HepG2 (cell line): ENCODE results near the gene SMTN. TPM values are rescaled to one million over a fixed set of nuclear protein-coding genes. Genes with fewer than 3 reads are reported as not detected.

Experiments used
- ATAC-seq: fragments of 200-7000 bp; cut with Tn5 transposase; 3 replicates; pipeline ENCODE4 v1.9.1; 2020; ENCODE audit warnings: mild to moderate bottlenecking, moderate library complexity
- BruUV-seq: library from RNA; stranded (reverse); fragments of 400-500 nt; replicated peaks from 2 replicates; lab custom pipeline; 2021; lab: Mats Ljungman, UMichigan
- CTCF ChIA-PET: fragments of 300-600 bp; formaldehyde crosslinking; extraction: SDS; loops from one replicate; lab custom pipeline; 2021; ENCODE audit warnings: low total read pairs, inconsistent platforms, low intra/inter-chr PET ratio; lab: Yijun Ruan, JAX
- POLR2A ChIA-PET: fragments of 350-600 bp; sonication (Branson Sonifier 250); formaldehyde crosslinking; loops from one replicate; lab custom pipeline; 2020; ENCODE audit warnings: antibody characterized with exemption, inconsistent platforms; lab: Yijun Ruan, JAX
- DNase-seq: peaks from one replicate; pipeline ENCODE4 v3.0.0-alpha.2; 2015; ENCODE audit warnings: low spot score
- FAIRE-seq: peaks from 3 replicates; lab custom pipeline; 2011; peaks lifted over from hg19 to GRCh38; lab: Jason Lieb, UNC
- H2AFZ ChIP-seq: one replicate; pipeline ENCODE4 v1.6.1; 2011; ENCODE audit warnings: low read length, inconsistent platforms
- H3K27ac ChIP-seq: fragments of 300-600 bp; 3 replicates; pipeline ENCODE4 v1.8.0; 2011; ENCODE audit warnings: mixed run types, mild to moderate bottlenecking, mixed read lengths, low read length, inconsistent platforms; ENCODE audit not compliant: insufficient read depth; ENCODE audit errors: extremely low read length
- H3K27me3 ChIP-seq, 2 experiments: fragments of 200-600 bp in 1 of 2; 2 replicates in 1 of 2; 3 replicates in 1 of 2; pipeline versions ENCODE4 v1.6.0 to v1.8.0; 2011; ENCODE audit warnings: low read length in 2 of 2, mild to moderate bottlenecking in 2 of 2, moderate library complexity in 2 of 2, inconsistent platforms in 1 of 2; ENCODE audit not compliant: insufficient read depth in 2 of 2, control insufficient read depth in 1 of 2
- H3K36me3 ChIP-seq, 2 experiments: fragments of 200-600 bp in 1 of 2; replicated peaks in 1 of 2; 2 replicates in 1 of 2; 3 replicates in 1 of 2; pipeline versions ENCODE4 v1.5.1 to v1.8.0; 2011; ENCODE audit warnings: low read length in 2 of 2, inconsistent platforms in 1 of 2; ENCODE audit not compliant: insufficient read depth in 2 of 2, control insufficient read depth in 1 of 2
- H3K4me1 ChIP-seq: 2 replicates; pipeline ENCODE4 v1.5.1; 2012; ENCODE audit warnings: low read length, inconsistent platforms; ENCODE audit not compliant: insufficient read depth
- H3K4me2 ChIP-seq: 2 replicates; pipeline ENCODE4 v1.6.0; 2011; ENCODE audit warnings: low read depth, low read length, inconsistent platforms
- H3K4me3 ChIP-seq, 3 experiments: fragments of 200-600 bp in 1 of 3; sonication (generic), shearing (Covaris generic) in 1 of 3; replicated peaks in 1 of 3; 2 replicates each; pipeline ENCODE4 v1.5.1; 2011 to 2016; ENCODE audit warnings: low read length in 3 of 3, inconsistent platforms in 2 of 3, low read depth in 2 of 3, mild to moderate bottlenecking in 2 of 3, control low read depth in 1 of 3, mixed read lengths in 1 of 3; ENCODE audit not compliant: insufficient read depth in 1 of 3
- H3K79me2 ChIP-seq: one replicate; pipeline ENCODE4 v1.6.1; 2011; ENCODE audit warnings: low read length, inconsistent platforms; ENCODE audit not compliant: insufficient read depth
- H3K9ac ChIP-seq: 2 replicates; pipeline ENCODE4 v1.6.0; 2011; ENCODE audit warnings: mild to moderate bottlenecking, low read depth, low read length, inconsistent platforms; ENCODE audit not compliant: insufficient read depth
- H3K9me3 ChIP-seq: 2 replicates; pipeline ENCODE4 v1.5.1; 2012; ENCODE audit warnings: mild to moderate bottlenecking, low read length
- H4K20me1 ChIP-seq: 2 replicates; pipeline ENCODE4 v1.6.0; 2011; ENCODE audit warnings: inconsistent platforms, mild to moderate bottlenecking, low read length, moderate library complexity; ENCODE audit not compliant: insufficient read depth
- ERF ChIP-seq: IDR thresholded peaks from 2 replicates; pipeline ENCODE4 v1.6.1; 2018; ENCODE audit warnings: missing biosample characterization, missing genetic modification reagents
- FOXK2 ChIP-seq: fragments of 450-650 bp; IDR thresholded peaks from 2 replicates; pipeline ENCODE4 v1.6.1; 2016
- FOXM1 ChIP-seq: sonication (generic); formaldehyde crosslinking; IDR thresholded peaks from 2 replicates; pipeline ENCODE4 v1.5.0; 2020; ENCODE audit warnings: missing genetic modification reagents
- HIVEP1 ChIP-seq: sonication (generic); formaldehyde crosslinking; IDR thresholded peaks from 2 replicates; pipeline ENCODE4 v1.4.0; 2020; ENCODE audit warnings: mild to moderate bottlenecking, missing genetic modification reagents
- SATB2 ChIP-seq: sonication (generic); formaldehyde crosslinking; IDR thresholded peaks from 2 replicates; pipeline ENCODE4 v1.5.0; 2020; ENCODE audit warnings: missing genetic modification reagents
- ZMAT3 ChIP-seq: sonication (generic); formaldehyde crosslinking; conservative IDR thresholded peaks from 2 replicates; pipeline ENCODE4 v1.7.0; 2021; ENCODE audit warnings: missing genetic modification reagents
- ZNF17 ChIP-seq: sonication (generic); formaldehyde crosslinking; IDR thresholded peaks from 2 replicates; pipeline ENCODE4 v1.5.0; 2020; ENCODE audit warnings: mild to moderate bottlenecking, missing genetic modification reagents
- ZNF484 ChIP-seq: sonication (generic); formaldehyde crosslinking; IDR thresholded peaks from 2 replicates; pipeline ENCODE4 v1.5.1; 2020; ENCODE audit warnings: mild to moderate bottlenecking, low read depth, missing genetic modification reagents, borderline replicate concordance
- ZNF562 ChIP-seq: sonication (generic); formaldehyde crosslinking; IDR thresholded peaks from 2 replicates; pipeline ENCODE4 v1.8.0; 2022; ENCODE audit warnings: missing genetic modification reagents, borderline replicate concordance
- ZNF616 ChIP-seq: sonication (generic); formaldehyde crosslinking; IDR thresholded peaks from 2 replicates; pipeline ENCODE4 v1.5.0; 2020; ENCODE audit warnings: low read depth, mild to moderate bottlenecking, missing genetic modification reagents
- ZNF75D ChIP-seq: sonication (generic); formaldehyde crosslinking; IDR thresholded peaks from 2 replicates; pipeline ENCODE4 v1.8.1; 2023; ENCODE audit warnings: missing genetic modification reagents, mild to moderate bottlenecking, borderline replicate concordance
- WGBS: methylation state at CpG from one replicate; pipeline ENCODE4 v1.1.6; 2017; ENCODE audit warnings: low lambda C conversion rate; 5-methylcytosine and 5-hydroxymethylcytosine counted together
- in situ Hi-C: cut with HindIII; loops from 2 replicates; pipeline ENCODE4 v1.10.0; 2017; ENCODE audit warnings: low pct_unique_long_range_greater_than_20kb; ENCODE audit not compliant: extremely low pct_ligation_motif_present
- intact Hi-C: fragments of 100-400 bp; cut with micrococcal nuclease; formaldehyde crosslinking; loops from one replicate; pipeline ENCODE4 v1.10.0; 2022; ENCODE audit not compliant: unreplicated experiment
- polyA plus RNA-seq, 8 experiments: library from polyadenylated mRNA; depleted of rRNA in 3 of 8; stranded (reverse) in 7 of 8; unstranded in 1 of 8; fragments of >200 nt; fragmentation: Illumina TruSeq in 4 of 8; extraction: Trizol in 4 of 8; gene quantifications; 2 replicates each; pipeline versions ENCODE4 v1.2.1 to v1.2.3, GENCODE V29; 2011 to 2016; ENCODE audit warnings: low read depth in 4 of 8, missing spikeins in 1 of 8, mixed read lengths in 1 of 8; ENCODE audit not compliant: insufficient read depth in 1 of 8
- total RNA-seq, 5 experiments: library from RNA; depleted of rRNA; stranded (reverse); fragments of >200 nt; fragmentation: Illumina TruSeq; extraction: Trizol; gene quantifications; 2 replicates each; pipeline ENCODE4 v1.2.3, GENCODE V29; 2016; ENCODE audit warnings: low read depth in 1 of 5
- TF ChIP-seq, protein P1 (sequence below): sonication (generic); formaldehyde crosslinking; IDR thresholded peaks from 2 replicates; pipeline ENCODE4 v1.8.0; 2022; ENCODE audit warnings: mild to moderate bottlenecking, missing genetic modification reagents, moderate library complexity
- TF ChIP-seq, protein P2 (sequence below): sonication (generic); formaldehyde crosslinking; IDR thresholded peaks from 2 replicates; pipeline ENCODE4 v1.5.0; 2020; ENCODE audit warnings: mild to moderate bottlenecking, missing genetic modification reagents
- TF ChIP-seq, protein P3 (sequence below): IDR thresholded peaks from 2 replicates; pipeline ENCODE4 v1.4.0; 2020; ENCODE audit warnings: mild to moderate bottlenecking, missing genetic modification reagents
- TF ChIP-seq, protein P4 (sequence below): sonication (generic); formaldehyde crosslinking; IDR thresholded peaks from 2 replicates; pipeline ENCODE4 v1.4.0; 2020; ENCODE audit warnings: mild to moderate bottlenecking, missing genetic modification reagents

SMTN gene
- total and polyA plus RNA-seq, 2 of the 13 experiments (the other 11 are each of a cell fraction or from before 2014, with no cell fraction given), result 14.7 to 26.1 TPM

DNA sequence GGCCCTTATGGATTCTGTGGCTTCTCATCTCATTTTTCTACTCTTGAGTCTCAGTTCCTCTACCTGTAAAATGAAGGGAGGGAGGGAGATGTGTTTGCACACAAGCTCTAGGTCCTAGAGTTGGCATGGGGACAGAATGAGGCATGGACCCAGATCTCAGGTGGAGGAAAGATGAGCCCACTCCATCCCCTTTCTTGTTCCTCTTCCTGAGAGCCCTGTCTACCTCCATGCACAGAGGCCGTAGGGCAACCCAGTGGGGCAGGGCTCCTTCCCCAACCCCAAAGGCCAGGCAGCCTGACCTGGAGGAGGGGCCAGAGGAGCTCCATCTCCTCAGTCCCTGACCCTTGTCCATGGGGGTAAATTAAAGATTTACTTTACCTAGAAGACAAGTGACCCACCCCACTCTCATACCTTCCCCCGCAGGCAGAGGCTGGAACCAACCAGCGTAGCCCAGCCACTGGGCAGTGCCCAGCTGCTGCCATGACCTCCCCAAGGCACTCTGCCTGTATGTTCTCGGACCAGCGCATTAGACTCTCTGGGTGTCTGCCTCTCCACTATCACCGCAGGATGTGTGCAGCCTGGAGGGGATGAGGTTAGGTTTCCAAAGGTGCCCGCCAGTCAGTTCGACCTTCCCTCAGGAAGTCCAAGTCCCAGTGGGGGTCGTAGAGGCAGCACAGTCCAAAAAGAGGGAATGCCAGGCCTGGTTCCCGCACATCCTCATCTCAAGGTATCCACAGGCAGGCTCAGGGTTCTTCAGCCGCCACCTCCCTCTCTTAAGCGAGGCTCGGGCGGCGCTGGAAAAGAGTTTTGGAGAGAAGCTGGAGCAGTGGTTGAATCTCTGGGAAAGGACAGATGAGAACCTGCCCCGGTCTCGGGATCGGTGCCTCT lies 3.0 kb downstream of the SMTN start:
- in situ Hi-C loops, result loop anchor here (5.0 kb wide), 1 partner anchor 117 kb away; the partner anchor contains the start of genes MORC2 and TUG1
- 96% methylated on average over 18 of the region's 18 CpGs for WGBS
- Histone ChIP-seq H3K9ac (no peak overlapping the region), H2AFZ (no peak overlapping the region), H4K20me1 (no peaks in the 10 kb centered on the region), H3K27me3 (no peaks in the 10 kb centered on the region; a peak in 1 of 5 replicates), H3K4me1 (peaks cover 35% of the 10 kb centered on the region), H3K4me3 (no peak overlapping the region), H3K27ac (no peak overlapping the region), H3K79me2 (peaks cover 3% of the 10 kb centered on the region), H3K36me3 (peaks cover 17 to 25% of the 10 kb centered on the region in 2 experiments; a peak in 3 of 5 replicates), H3K4me2 (no peak overlapping the region), H3K9me3 (no peaks in the 10 kb centered on the region)
- BruUV-seq, result no TSS peak
- ATAC-seq (no peak), DNase-seq (no peak), FAIRE-seq (no peak)
- intact Hi-C loops, result loop anchor here (5.0 kb wide), 3 partner anchors 102 to 137 kb away; partner anchors contain the start of genes MORC2 and TUG1
- ChIA-PET POLR2A (interaction anchor here (6.5 kb wide), 1 partner anchor 117 kb away, joined by 113 read pairs; the partner anchor contains the start of genes MORC2 and TUG1), CTCF (no interaction called here)
- TF ChIP-seq ZNF616 (CRISPR knock-in tag) (no peak), ZNF75D (no peak), FOXM1 (CRISPR knock-in tag) (no peak), ZNF484 (CRISPR knock-in tag) (no peak), ERF (CRISPR knock-in tag) (no peak), ZNF562 (no peak), FOXK2 (no peak), ZNF17 (CRISPR knock-in tag) (no peak), HIVEP1 (CRISPR knock-in tag) (no peak), ZMAT3 (CRISPR knock-in tag) (no peak), SATB2 (no peak)
- TF ChIP-seq, protein P1, sequence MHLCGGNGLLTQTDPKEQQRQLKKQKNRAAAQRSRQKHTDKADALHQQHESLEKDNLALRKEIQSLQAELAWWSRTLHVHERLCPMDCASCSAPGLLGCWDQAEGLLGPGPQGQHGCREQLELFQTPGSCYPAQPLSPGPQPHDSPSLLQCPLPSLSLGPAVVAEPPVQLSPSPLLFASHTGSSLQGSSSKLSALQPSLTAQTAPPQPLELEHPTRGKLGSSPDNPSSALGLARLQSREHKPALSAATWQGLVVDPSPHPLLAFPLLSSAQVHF (CRISPR knock-in tag), result no peak
- TF ChIP-seq, protein P2, sequence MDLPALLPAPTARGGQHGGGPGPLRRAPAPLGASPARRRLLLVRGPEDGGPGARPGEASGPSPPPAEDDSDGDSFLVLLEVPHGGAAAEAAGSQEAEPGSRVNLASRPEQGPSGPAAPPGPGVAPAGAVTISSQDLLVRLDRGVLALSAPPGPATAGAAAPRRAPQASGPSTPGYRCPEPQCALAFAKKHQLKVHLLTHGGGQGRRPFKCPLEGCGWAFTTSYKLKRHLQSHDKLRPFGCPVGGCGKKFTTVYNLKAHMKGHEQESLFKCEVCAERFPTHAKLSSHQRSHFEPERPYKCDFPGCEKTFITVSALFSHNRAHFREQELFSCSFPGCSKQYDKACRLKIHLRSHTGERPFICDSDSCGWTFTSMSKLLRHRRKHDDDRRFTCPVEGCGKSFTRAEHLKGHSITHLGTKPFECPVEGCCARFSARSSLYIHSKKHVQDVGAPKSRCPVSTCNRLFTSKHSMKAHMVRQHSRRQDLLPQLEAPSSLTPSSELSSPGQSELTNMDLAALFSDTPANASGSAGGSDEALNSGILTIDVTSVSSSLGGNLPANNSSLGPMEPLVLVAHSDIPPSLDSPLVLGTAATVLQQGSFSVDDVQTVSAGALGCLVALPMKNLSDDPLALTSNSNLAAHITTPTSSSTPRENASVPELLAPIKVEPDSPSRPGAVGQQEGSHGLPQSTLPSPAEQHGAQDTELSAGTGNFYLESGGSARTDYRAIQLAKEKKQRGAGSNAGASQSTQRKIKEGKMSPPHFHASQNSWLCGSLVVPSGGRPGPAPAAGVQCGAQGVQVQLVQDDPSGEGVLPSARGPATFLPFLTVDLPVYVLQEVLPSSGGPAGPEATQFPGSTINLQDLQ (CRISPR knock-in tag), result no peak
- TF ChIP-seq, protein P3, sequence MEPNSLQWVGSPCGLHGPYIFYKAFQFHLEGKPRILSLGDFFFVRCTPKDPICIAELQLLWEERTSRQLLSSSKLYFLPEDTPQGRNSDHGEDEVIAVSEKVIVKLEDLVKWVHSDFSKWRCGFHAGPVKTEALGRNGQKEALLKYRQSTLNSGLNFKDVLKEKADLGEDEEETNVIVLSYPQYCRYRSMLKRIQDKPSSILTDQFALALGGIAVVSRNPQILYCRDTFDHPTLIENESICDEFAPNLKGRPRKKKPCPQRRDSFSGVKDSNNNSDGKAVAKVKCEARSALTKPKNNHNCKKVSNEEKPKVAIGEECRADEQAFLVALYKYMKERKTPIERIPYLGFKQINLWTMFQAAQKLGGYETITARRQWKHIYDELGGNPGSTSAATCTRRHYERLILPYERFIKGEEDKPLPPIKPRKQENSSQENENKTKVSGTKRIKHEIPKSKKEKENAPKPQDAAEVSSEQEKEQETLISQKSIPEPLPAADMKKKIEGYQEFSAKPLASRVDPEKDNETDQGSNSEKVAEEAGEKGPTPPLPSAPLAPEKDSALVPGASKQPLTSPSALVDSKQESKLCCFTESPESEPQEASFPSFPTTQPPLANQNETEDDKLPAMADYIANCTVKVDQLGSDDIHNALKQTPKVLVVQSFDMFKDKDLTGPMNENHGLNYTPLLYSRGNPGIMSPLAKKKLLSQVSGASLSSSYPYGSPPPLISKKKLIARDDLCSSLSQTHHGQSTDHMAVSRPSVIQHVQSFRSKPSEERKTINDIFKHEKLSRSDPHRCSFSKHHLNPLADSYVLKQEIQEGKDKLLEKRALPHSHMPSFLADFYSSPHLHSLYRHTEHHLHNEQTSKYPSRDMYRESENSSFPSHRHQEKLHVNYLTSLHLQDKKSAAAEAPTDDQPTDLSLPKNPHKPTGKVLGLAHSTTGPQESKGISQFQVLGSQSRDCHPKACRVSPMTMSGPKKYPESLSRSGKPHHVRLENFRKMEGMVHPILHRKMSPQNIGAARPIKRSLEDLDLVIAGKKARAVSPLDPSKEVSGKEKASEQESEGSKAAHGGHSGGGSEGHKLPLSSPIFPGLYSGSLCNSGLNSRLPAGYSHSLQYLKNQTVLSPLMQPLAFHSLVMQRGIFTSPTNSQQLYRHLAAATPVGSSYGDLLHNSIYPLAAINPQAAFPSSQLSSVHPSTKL (CRISPR knock-in tag), result no peak
- TF ChIP-seq, protein P4, sequence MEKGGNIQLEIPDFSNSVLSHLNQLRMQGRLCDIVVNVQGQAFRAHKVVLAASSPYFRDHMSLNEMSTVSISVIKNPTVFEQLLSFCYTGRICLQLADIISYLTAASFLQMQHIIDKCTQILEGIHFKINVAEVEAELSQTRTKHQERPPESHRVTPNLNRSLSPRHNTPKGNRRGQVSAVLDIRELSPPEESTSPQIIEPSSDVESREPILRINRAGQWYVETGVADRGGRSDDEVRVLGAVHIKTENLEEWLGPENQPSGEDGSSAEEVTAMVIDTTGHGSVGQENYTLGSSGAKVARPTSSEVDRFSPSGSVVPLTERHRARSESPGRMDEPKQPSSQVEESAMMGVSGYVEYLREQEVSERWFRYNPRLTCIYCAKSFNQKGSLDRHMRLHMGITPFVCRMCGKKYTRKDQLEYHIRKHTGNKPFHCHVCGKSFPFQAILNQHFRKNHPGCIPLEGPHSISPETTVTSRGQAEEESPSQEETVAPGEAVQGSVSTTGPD (CRISPR knock-in tag), result no peak
